Measurements from ENCODE around the gene NPR1.
A peak's percentile ranks its signal among the peaks of the same experiment; 100 is the strongest.

NPR1 gene

GRCh38 chr1:153678519-153679336 lies at the start of gene NPR1:
NPR1 (plus strand) TSS chr1:153678688; CDS start chr1:153679109, 421 bp downstream.
- Histone ChIP-seq H3K36me3 (ENCODE audit: control insufficient read depth, low read depth, low read length) (no peaks in the 10 kb centered on the region), H3K27ac (ENCODE audit: low read length) (no peak within 1 kb of the TSS), H3K27me3 (ENCODE audit: control insufficient read depth, insufficient read depth, low read length) (peaks cover 33% of the 10 kb centered on the region), H3K9me3 (ENCODE audit: control insufficient read depth, low read depth, low read length) (no peaks in the 10 kb centered on the region), H3K9ac (ENCODE audit: low read length) (peak within 1 kb of the TSS; percentile 46), H3K4me1 (ENCODE audit: control insufficient read depth, low read depth, low read length) (peaks cover 3% of the 10 kb centered on the region), H3K4me3 (ENCODE audit: low read length) (peak within 1 kb of the TSS; percentile 81)

- H3K27ac ChIP-seq (ENCODE audit: low read length) = no peak overlapping the region
Measured at GRCh38 chr1:153629343-153629665, 49.2 kb upstream of the NPR1 start.

GRCh38 chr1:153629971-153630370 lies 48.5 kb upstream of the NPR1 start:
- no peak overlapping the region for H3K4me3 ChIP-seq (ENCODE audit: low read length)
- H3K36me3 ChIP-seq (ENCODE audit: control insufficient read depth, low read depth, low read length) = peaks cover 6% of the 10 kb centered on the region
- no peak overlapping the region for H3K9ac ChIP-seq (ENCODE audit: low read length)
- H3K4me1 ChIP-seq (ENCODE audit: control insufficient read depth, low read depth, low read length) = peaks cover 8% of the 10 kb centered on the region
- H3K9me3 ChIP-seq (ENCODE audit: control insufficient read depth, low read depth, low read length) = no peaks in the 10 kb centered on the region
- H3K27me3 ChIP-seq (ENCODE audit: control insufficient read depth, insufficient read depth, low read length) = no peaks in the 10 kb centered on the region
- no peak overlapping the region for H3K27ac ChIP-seq (ENCODE audit: low read length)

More at GRCh38 chr1:153629343-153629665, 49.2 kb upstream of the NPR1 start:
- Histone ChIP-seq H3K4me1 (ENCODE audit: control insufficient read depth, low read depth, low read length) (peaks cover 8% of the 10 kb centered on the region), H3K9me3 (ENCODE audit: control insufficient read depth, low read depth, low read length) (no peaks in the 10 kb centered on the region), H3K9ac (ENCODE audit: low read length) (no peak overlapping the region), H3K4me3 (ENCODE audit: low read length) (no peak overlapping the region), H3K36me3 (ENCODE audit: control insufficient read depth, low read depth, low read length) (peaks cover 6% of the 10 kb centered on the region), H3K27me3 (ENCODE audit: control insufficient read depth, insufficient read depth, low read length) (no peaks in the 10 kb centered on the region)

GRCh38 chr1:153630384-153630783 lies 48.1 kb upstream of the NPR1 start:
- H3K9ac ChIP-seq (ENCODE audit: low read length) = no peak overlapping the region
- H3K27ac ChIP-seq (ENCODE audit: low read length) = no peak overlapping the region
- H3K4me1 ChIP-seq (ENCODE audit: control insufficient read depth, low read depth, low read length) = peaks cover 8% of the 10 kb centered on the region
- peaks cover 3% of the 10 kb centered on the region for H3K36me3 ChIP-seq (ENCODE audit: control insufficient read depth, low read depth, low read length)
- H3K4me3 ChIP-seq (ENCODE audit: low read length) = no peak overlapping the region
- no peaks in the 10 kb centered on the region for H3K27me3 ChIP-seq (ENCODE audit: control insufficient read depth, insufficient read depth, low read length)
- no peaks in the 10 kb centered on the region for H3K9me3 ChIP-seq (ENCODE audit: control insufficient read depth, low read depth, low read length)

- Histone ChIP-seq H3K4me1 (ENCODE audit: control insufficient read depth, low read depth, low read length) (peaks cover 6% of the 10 kb centered on the region), H3K4me3 (ENCODE audit: low read length) (no peak overlapping the region), H3K27ac (ENCODE audit: low read length) (no peak overlapping the region), H3K36me3 (ENCODE audit: control insufficient read depth, low read depth, low read length) (peaks cover 7% of the 10 kb centered on the region), H3K27me3 (ENCODE audit: control insufficient read depth, insufficient read depth, low read length) (no peaks in the 10 kb centered on the region), H3K9me3 (ENCODE audit: control insufficient read depth, low read depth, low read length) (no peaks in the 10 kb centered on the region), H3K9ac (ENCODE audit: low read length) (no peak overlapping the region)
Measured at GRCh38 chr1:153631047-153632022, 47.2 kb upstream of the NPR1 start.

- Histone ChIP-seq H3K27ac (ENCODE audit: low read length) (no peak overlapping the region), H3K4me3 (ENCODE audit: low read length) (peak overlapping the region; percentile 99), H3K9ac (ENCODE audit: low read length) (peak overlapping the region; percentile 100)
Measured at GRCh38 chr1:153633161-153633753, 45.2 kb upstream of the NPR1 start.

GRCh38 chr1:153633754-153634665 lies 44.5 kb upstream of the NPR1 start, which contains the start of gene CHTOP:
CHTOP (plus strand) TSS chr1:153634066; CDS start chr1:153636589, 2,523 bp downstream.
- H3K36me3 ChIP-seq (ENCODE audit: control insufficient read depth, low read depth, low read length) = peaks cover 33% of the 10 kb centered on the region
- no peaks in the 10 kb centered on the region for H3K4me1 ChIP-seq (ENCODE audit: control insufficient read depth, low read depth, low read length)
- H3K9ac ChIP-seq (ENCODE audit: low read length) = peak within 1 kb of the TSS; percentile 100
- peak within 1 kb of the TSS; percentile 99 for H3K4me3 ChIP-seq (ENCODE audit: low read length)
- H3K9me3 ChIP-seq (ENCODE audit: control insufficient read depth, low read depth, low read length) = no peaks in the 10 kb centered on the region
- H3K27ac ChIP-seq (ENCODE audit: low read length) = peak within 1 kb of the TSS; percentile 100
- H3K27me3 ChIP-seq (ENCODE audit: control insufficient read depth, insufficient read depth, low read length) = no peaks in the 10 kb centered on the region

More at GRCh38 chr1:153633161-153633753, 45.2 kb upstream of the NPR1 start:
- Histone ChIP-seq H3K4me1 (ENCODE audit: control insufficient read depth, low read depth, low read length) (no peaks in the 10 kb centered on the region), H3K36me3 (ENCODE audit: control insufficient read depth, low read depth, low read length) (peaks cover 26% of the 10 kb centered on the region), H3K27me3 (ENCODE audit: control insufficient read depth, insufficient read depth, low read length) (no peaks in the 10 kb centered on the region), H3K9me3 (ENCODE audit: control insufficient read depth, low read depth, low read length) (no peaks in the 10 kb centered on the region)

GRCh38 chr1:153635872-153636271 lies 42.6 kb upstream of the NPR1 start:
- peaks cover 52% of the 10 kb centered on the region for H3K36me3 ChIP-seq (ENCODE audit: control insufficient read depth, low read depth, low read length)
- H3K4me3 ChIP-seq (ENCODE audit: low read length) = no peak overlapping the region
- no peak overlapping the region for H3K9ac ChIP-seq (ENCODE audit: low read length)
- no peaks in the 10 kb centered on the region for H3K9me3 ChIP-seq (ENCODE audit: control insufficient read depth, low read depth, low read length)
- no peak overlapping the region for H3K27ac ChIP-seq (ENCODE audit: low read length)
- H3K27me3 ChIP-seq (ENCODE audit: control insufficient read depth, insufficient read depth, low read length) = no peaks in the 10 kb centered on the region
- no peaks in the 10 kb centered on the region for H3K4me1 ChIP-seq (ENCODE audit: control insufficient read depth, low read depth, low read length)

GRCh38 chr1:153636312-153636711 lies 42.2 kb upstream of the NPR1 start:
- Histone ChIP-seq H3K4me1 (ENCODE audit: control insufficient read depth, low read depth, low read length) (no peaks in the 10 kb centered on the region), H3K27me3 (ENCODE audit: control insufficient read depth, insufficient read depth, low read length) (no peaks in the 10 kb centered on the region), H3K4me3 (ENCODE audit: low read length) (no peak overlapping the region), H3K9ac (ENCODE audit: low read length) (no peak overlapping the region), H3K9me3 (ENCODE audit: control insufficient read depth, low read depth, low read length) (no peaks in the 10 kb centered on the region), H3K36me3 (ENCODE audit: control insufficient read depth, low read depth, low read length) (peaks cover 56% of the 10 kb centered on the region), H3K27ac (ENCODE audit: low read length) (no peak overlapping the region)

- Histone ChIP-seq H3K27ac (ENCODE audit: low read length) (no peak overlapping the region), H3K27me3 (ENCODE audit: control insufficient read depth, insufficient read depth, low read length) (no peaks in the 10 kb centered on the region), H3K36me3 (ENCODE audit: control insufficient read depth, low read depth, low read length) (peaks cover 76% of the 10 kb centered on the region), H3K4me1 (ENCODE audit: control insufficient read depth, low read depth, low read length) (no peaks in the 10 kb centered on the region), H3K9me3 (ENCODE audit: control insufficient read depth, low read depth, low read length) (no peaks in the 10 kb centered on the region), H3K4me3 (ENCODE audit: low read length) (no peak overlapping the region), H3K9ac (ENCODE audit: low read length) (no peak overlapping the region)
Measured at GRCh38 chr1:153638261-153638660, 40.2 kb upstream of the NPR1 start.
